ELF-1 (cell line): ENCODE measurements around the gene IFT81.
"Not testable (repeated sequence)": the region's sequence is repeated elsewhere in the genome, so short reads cannot be mapped to it uniquely, and the experiment has no call there.

Source experiments
- DNase-seq: peaks from one replicate; pipeline ENCODE4 v3.0.0-alpha.2; 2016; ENCODE audit warnings: low read depth, low spot score

IFT81 gene

DNA sequence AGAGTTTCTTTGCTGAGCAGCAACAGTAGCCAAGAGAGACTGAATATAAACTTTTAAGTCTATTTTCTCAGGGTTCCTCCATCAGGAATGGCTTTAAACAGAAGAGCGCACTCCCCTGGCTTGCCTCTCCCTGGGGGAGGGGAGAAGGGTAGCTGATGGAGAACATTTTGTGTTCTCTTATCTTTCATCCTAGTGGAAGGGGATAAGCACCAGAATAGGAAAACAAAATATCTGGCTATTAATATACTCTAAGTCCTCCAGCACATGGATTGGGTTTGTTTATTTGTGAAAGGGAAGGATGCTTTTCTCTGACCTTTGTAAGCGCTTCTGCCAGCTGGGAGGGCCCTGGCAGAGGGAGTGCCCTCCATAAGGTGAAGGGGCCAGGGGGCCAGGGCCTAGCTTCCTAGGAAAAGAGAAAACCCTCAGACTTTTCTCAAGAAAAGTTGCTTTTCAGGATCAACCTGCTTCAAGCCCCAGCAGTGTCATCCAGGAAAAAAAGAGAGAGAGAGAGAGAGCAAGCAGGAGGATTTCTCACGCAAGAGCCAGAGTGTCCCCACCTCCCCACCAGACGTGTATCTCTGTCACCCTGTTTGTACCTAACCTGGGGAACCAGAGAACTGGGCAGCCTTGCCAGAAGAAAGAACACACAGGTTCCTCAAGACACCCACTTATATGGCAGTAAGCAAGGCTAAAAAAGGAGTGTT lies 122.6 kb downstream of the IFT81 start:
- DNase-seq: peak; percentile 23

DNA sequence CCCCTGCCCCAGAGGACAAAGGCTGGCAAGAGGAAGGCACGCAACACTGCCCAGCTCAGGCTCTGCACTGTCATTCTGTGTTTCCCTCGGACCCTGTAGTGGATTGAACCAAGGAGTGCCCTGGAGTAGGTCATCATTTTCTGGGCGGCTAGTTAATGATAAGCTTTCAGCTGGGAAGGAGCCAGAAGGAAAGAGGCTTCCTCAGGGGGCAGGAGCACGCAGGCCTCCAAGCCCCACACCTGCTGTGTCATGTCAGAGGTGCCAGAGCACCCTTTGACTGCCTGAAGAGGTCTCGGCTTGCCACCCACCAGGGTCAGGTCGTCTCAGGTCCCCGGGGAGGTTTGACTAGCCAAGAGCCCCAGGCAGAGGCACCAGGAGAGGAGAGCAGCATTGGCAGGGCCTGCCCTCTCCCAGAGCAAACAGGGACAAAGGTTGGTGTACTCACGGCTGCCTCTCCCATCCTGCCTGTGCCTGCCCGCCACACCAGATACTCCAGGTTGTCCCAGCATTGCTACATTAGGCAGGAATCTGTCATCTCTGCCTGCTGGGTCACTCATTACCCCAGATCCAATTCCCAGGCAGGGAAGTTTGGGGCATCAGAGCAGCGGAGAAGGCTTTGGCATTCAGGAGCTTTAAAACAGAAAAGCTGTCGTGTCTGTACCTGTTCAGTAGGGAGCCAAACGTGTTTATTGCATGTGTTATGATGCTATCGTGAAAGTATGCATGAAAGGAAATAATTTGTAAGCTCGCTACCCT lies 123.4 kb downstream of the IFT81 start:
- DNase-seq: no peak

DNA sequence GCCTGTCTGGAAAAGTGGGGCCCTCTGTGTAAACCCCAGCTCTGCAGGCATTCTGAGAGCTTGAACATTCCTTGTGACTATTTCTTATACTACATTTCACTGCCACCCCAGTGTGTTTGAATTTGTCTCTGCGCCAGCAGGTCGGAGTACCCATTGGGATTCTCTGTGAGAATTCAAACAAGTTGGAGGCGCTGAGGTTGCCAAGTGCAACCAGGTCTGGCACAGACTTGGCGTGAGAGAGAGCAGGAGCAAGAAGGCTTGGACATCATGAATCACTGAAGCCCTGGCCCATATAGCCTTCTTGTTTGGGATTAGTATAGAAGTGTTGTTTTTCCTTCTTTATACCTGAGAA lies 123.9 kb downstream of the IFT81 start:
- DNase-seq: no peak

DNA sequence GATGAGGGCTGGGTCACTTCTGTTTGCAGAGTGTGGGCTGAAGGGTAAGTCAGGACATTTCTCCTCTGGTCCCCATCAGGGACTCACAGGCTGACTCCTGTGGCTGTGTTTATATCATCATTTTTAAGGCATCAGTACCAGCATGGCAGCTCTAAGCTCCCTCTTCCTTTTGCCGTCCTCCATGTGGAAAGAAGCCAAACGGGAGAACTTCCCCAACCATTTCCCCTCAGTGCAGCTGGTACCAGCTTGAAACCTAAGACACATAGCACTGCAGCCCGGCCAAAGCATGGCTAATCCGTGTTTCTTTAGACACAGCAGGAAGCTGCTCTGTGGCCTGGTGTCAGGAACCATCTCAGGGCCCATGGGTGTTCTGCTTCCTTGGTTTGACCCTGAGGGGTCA lies 124.9 kb downstream of the IFT81 start:
- no peak for DNase-seq

DNA sequence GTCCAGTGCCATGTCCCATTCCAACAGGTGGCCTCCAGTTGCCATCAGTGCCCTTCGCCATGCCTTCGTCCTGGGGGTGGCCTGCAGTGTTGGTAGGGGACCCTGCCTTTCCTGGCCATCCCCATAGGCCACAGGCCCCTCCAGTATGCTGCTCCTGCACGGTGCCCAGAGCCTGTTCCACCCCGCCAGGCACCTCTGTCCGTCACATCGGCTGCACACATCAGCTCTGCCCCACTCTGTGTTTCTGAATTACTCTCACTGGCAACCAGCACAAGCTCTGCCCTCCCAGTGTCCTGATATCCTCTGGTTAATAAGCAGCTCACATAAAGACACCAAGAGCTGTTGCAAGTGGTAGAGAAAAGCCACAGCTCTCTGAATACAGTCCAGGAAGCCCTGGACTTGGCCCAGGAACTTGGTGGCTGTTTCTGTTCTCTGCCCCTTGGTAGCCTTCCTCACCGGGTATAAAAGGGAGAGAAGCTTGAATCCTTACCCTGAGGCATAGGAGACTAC lies 125.6 kb downstream of the IFT81 start:
- no peak for DNase-seq

DNA sequence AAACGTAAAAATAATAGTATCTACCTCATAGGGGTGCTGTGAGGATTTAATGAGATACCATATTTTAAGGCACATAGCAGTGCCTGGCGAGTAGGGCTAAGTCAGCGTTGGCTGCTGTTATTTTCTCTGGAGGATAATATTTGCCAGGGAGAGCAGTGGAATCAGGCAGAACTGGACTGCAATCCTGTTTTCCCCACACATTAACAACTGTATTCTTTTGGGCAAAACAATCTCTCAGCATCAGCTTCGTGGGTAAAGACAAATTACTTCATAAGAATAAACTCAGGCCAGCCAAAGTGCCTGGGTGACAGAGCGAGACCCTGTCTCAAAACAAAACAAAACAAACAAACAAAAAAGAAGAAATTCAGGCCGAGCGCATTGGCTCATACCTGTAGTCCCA lies 127.2 kb downstream of the IFT81 start:
- DNase-seq: no peak

DNA sequence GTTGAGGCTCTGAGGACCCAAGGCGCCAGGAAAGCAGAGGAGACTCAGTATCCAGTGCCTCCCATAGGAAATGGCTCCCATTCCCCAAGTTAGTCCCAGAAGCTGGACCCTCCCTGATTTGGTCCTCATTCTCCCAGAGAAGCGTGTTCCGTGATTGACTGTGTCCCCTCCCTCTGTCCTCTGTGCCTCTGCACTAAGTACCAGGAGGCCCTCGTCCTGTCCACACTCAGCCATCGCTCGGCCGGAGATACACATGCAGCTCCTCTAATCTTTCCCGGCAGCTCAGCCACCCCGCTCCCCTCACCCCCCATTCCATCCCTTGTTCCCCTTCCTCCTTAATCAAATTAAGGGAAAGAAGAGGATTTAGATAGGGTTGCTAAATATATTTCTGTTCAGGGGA lies 128.6 kb downstream of the IFT81 start:
- no peak for DNase-seq

DNA sequence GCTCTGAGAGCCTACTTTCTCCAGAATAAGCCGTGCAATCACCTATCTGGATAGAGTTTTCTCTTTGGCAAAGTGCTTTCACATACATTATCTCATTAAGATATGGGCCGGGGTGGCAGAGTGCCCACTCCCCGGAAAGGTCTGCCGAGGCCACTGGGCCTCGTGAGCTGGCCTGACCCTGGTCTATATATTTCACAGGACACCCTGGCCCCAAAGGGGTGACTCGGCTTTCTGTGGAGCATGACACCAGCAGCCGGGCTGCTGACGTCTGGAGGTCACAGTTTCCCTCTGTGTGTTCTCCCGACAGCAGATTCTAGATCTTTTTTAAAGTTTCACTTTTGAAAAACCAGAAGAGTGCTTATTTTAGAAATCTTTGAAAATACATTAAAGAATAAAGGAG lies 129.0 kb downstream of the IFT81 start:
- no peak for DNase-seq

DNA sequence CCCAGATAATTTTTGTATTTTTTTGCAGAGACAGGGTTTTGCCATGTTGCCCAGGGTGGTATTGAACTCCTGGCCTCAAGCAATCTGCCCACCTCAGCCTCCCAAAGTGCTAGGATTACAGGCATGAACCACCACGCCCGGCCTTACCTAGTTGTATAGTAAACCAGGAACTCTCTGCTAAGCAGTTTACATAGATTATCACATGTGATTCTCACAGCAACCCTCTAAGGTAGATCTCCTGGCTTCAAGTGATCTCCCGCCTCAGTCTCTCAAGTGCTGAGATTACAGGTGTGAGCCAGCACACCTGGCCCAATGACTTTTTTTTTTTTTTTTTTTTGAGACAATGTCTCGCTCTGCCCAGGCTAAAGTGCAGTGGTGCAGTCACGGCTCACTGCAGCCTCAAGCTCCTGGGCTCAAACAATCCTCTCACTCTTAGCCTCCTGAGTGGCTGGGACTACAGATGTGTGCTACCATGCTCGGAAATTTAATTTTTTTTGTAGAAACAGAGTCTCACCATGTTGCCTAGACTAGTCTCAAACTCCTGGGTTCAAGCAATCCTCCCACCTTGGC lies 130.9 kb downstream of the IFT81 start:
- DNase-seq: no peak

DNA sequence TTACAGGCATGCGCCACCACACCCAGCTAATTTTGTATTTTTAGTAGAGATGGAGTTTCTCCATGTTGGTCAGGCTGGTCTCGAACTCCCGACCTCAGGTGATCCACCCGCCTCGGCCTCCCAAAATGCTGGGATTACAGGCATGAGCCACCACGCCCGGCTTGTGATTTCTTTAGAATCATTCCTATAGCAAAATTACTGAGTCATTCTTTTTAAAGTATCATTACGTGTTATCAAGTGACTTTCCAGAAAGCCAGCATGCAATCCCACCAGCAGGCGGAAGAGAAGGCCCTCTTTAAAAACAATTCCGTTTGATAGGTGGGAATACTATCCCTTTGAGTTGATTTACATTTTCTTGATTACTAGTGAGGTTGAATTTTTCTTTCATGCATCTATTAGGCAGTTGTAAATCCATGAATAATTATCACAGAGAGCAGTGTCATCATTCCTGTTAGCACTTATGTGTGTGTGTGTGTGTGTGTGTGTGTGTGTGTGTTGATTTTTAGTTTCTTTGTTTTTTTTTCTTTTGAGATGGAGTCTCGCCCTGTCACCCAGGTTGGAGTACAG lies 131.8 kb downstream of the IFT81 start:
- not testable (repeated sequence) for DNase-seq

DNA sequence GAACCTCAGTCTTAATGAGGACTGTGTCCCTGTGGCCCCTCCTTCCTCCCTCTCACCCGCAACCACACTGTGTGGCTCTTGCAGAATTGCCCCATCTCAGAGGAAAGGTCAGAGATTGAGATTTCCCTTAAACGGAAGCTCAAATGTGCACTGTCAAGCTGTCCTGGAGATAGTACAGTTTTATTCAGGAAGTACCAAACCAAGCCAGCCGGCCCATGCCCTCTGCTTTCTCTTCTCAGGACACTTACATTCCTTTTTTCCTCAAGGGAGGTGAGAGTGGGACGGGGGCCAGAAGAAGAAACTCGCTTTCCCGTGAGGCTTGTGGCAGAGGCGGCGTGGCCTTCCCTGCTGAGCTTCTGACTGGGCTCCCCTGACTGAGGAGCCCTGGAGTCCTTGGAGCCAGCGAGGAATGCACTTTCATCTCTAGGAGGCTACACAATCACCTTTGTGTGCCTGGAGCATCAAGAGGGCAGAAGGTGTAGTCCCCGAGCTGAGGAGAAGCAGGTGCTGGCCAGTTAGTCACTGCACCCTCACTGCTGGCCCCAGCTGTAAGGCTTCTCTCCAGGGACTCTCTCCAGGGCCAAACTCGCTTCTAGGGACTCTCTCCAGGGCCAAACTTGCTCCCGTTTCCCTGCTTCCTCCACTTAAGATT lies 132.7 kb downstream of the IFT81 start:
- DNase-seq: peak; percentile 59

DNA sequence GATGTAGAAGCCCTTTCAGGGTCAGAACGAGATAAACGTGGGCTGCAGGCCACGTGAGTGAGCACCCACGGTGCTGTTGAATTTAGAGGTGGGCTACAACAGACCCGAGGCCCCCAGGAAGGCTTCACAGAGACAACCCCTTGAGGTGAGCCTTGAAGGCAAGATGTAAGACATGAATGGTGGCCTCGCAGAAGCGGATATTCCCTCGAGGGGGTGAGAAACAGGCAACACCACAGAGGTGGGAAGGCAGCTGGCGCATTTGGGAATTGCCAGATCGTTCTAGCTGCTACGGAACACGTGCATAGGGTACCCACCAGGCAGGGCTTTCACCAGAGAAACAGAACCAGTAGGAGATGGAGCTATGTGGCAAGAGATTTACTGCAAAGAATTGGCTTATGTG lies 134.3 kb downstream of the IFT81 start:
- DNase-seq: no peak

DNA sequence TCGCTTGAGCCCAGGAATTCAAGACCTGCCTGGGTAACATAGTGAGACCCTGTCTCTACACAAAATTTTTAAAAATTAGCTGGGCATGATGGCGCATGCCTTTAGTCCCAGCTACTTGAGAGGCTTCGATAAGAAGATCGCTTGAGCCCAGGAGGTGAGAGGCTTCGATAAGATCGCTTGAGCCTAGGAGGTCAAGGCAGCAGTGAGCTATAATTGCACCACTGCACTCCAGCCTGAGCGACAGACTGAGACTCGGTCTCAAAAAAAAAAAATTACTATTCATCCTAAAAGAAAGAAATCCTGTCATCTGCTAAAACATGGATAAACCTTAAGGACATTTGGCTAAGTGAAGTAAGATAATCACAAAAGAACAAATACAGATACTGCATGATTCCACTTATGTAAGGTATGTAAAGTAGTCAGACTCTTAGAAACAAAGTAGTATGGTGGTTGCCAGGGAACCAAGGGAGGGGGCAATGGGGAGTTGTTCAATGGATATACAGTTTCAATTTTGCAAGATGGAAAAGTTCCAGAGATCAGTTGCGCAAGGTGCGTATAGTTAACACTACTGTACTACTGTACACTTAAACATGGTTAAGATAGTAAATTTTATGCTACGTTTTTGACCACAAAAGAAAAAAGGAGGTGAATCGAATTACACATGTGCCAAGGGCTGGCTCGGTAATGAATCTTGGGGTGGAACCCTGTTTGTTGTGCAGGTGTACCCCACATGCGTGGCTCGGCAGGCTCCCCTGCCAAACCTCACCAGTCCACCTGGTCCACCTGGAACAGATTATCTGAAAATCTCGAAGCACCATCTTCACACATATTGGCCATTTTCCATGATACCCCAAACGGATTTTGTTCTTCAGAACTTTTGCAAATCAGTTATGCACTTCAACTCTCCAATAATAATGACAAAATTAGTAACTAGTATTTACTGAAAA lies 138.6 kb downstream of the IFT81 start:
- DNase-seq: no peak

DNA sequence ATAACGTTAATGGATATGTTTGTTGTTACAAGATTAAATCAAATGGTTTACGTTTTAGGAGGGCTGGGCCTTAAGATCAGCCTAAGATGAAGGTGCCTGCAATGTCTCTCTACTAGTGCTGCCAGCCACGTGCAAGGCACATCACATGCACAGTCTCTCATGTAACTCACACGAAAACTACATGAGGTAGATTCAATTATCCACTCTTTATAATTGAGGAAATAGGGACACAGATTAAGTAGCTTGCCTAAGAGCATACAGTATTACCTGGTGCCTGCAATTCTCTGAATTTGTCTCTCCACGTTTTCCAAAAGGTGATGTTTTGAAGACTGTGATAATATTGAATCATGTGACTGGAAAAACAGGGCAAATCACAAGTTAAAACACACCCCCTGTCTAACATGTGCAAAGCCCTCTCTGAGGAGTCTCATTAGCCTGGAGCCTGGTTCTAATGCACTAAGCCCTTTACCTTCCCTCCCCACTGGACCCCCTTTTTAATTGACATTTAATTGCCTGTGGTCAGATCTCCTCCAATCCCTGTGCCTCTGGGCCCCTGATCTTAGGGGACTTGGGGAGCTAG lies 142.3 kb downstream of the IFT81 start:
- no peak for DNase-seq

DNA sequence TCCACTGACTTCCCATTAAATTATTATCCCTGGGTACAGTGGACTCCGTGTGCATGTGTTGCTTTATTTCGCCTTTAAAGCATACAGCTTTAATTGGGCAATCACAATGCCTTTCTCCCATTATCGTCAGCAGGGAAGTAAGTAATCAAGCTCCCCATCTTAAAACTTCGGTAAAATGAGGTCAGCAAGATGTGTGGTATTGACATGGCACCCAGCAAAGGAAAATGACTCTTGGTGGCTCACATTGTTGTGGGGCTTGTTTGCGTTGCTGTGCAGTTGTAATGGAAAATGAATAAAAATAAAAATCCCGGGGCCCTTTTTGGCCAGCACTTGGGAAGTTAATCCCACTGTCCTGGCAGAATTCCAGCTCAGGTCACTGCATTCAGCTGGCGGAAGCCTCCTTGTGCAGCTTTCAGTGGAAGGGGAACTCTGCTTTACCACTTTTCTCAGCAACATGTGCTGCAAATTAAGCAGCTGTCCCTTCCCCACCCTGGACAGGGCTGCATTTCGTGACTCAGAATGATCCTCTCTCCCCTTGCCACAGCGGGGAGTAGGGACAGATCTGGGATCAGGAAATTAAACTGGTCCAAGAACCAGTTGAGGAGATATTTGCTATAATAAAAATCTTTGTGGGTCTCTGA lies 142.9 kb downstream of the IFT81 start:
- no peak for DNase-seq
